GM23338 (cell line): ENCODE measurements around the gene DIPK1A. TPM values are rescaled to one million over a fixed set of nuclear protein-coding genes. Genes with fewer than 3 reads are reported as not detected.

Experiments used
- ATAC-seq: fragments of 200-7000 bp; cut with Tn5 transposase; 3 replicates; pipeline ENCODE4 v1.9.1; 2020
- DNase-seq: peaks from one replicate; pipeline ENCODE4 v3.0.0-alpha.2; 2015; ENCODE audit warnings: low spot score
- H2AFZ ChIP-seq: fragments of 200-600 bp; sonication (generic); 2 replicates; pipeline ENCODE4 v1.8.0; 2016; ENCODE audit warnings: antibody characterized with exemption, mild to moderate bottlenecking, moderate library complexity
- H3F3A ChIP-seq: fragments of 200-600 bp; sonication (generic); replicated peaks from 2 replicates; pipeline ENCODE4 v1.8.0; 2017; ENCODE audit warnings: antibody characterized with exemption, mixed run types, low read depth
- H3K27ac ChIP-seq: fragments of 200-600 bp; sonication (generic); 2 replicates; pipeline ENCODE4 v1.6.1; 2016; ENCODE audit warnings: low read depth
- H3K27me3 ChIP-seq: fragments of 200-600 bp; sonication (generic); 2 replicates; pipeline ENCODE4 v1.8.0; 2016; ENCODE audit warnings: mild to moderate bottlenecking, mixed run types, moderate library complexity; ENCODE audit not compliant: insufficient read depth
- H3K36me3 ChIP-seq: fragments of 200-600 bp; sonication (generic); 2 replicates; pipeline ENCODE4 v1.8.0; 2016; ENCODE audit warnings: mild to moderate bottlenecking; ENCODE audit not compliant: insufficient read depth
- H3K4me1 ChIP-seq: fragments of 200-600 bp; sonication (generic); 2 replicates; pipeline ENCODE4 v1.8.0; 2016; ENCODE audit warnings: mild to moderate bottlenecking, moderate library complexity; ENCODE audit not compliant: insufficient read depth
- H3K4me2 ChIP-seq: fragments of 200-600 bp; sonication (generic); 2 replicates; pipeline ENCODE4 v1.7.1; 2017; ENCODE audit warnings: mixed run types
- H3K4me3 ChIP-seq: fragments of 200-600 bp; sonication (generic); 2 replicates; pipeline ENCODE4 v1.6.1; 2016; ENCODE audit warnings: mixed run types
- H3K79me2 ChIP-seq: fragments of 200-600 bp; sonication (generic); replicated peaks from 2 replicates; pipeline ENCODE4 v1.8.0; 2017; ENCODE audit warnings: mild to moderate bottlenecking; ENCODE audit not compliant: insufficient read depth
- H3K9me2 ChIP-seq: fragments of 200-600 bp; sonication (generic); 2 replicates; pipeline ENCODE4 v1.8.0; 2017; ENCODE audit not compliant: insufficient read depth
- H4K20me1 ChIP-seq: fragments of 200-600 bp; sonication (generic); replicated peaks from 2 replicates; pipeline ENCODE4 v1.8.0; 2017; ENCODE audit warnings: mild to moderate bottlenecking; ENCODE audit not compliant: insufficient read depth
- H3K27ac Mint-ChIP-seq: 2 replicates; pipeline ENCODE4 v1.8.0; 2020; ENCODE audit warnings: inconsistent platforms, mild to moderate bottlenecking, moderate library complexity, mixed read lengths
- H3K27me3 Mint-ChIP-seq: 3 replicates; pipeline ENCODE4 v1.8.0; 2022; ENCODE audit warnings: low read depth, mild to moderate bottlenecking, moderate library complexity, mixed read lengths, inconsistent platforms; ENCODE audit not compliant: insufficient read depth, poor library complexity
- H3K36me3 Mint-ChIP-seq: 3 replicates; pipeline ENCODE4 v1.8.0; 2021; ENCODE audit warnings: low read depth, mild to moderate bottlenecking, inconsistent platforms, moderate library complexity, mixed read lengths
- H3K4me1 Mint-ChIP-seq: 3 replicates; pipeline ENCODE4 v1.8.0; 2020; ENCODE audit warnings: mild to moderate bottlenecking, inconsistent platforms, mixed read lengths
- H3K4me3 Mint-ChIP-seq: 3 replicates; pipeline ENCODE4 v1.8.0; 2021; ENCODE audit warnings: moderate library complexity, mild to moderate bottlenecking, inconsistent platforms, mixed read lengths
- H3K9me3 Mint-ChIP-seq: 3 replicates; pipeline ENCODE4 v1.8.0; 2020; ENCODE audit warnings: moderate library complexity, mild to moderate bottlenecking, inconsistent platforms, mixed read lengths
- CREB1 ChIP-seq: fragments of 250-450 bp; sonication (Bioruptor Pico); IDR thresholded peaks from 2 replicates; pipeline ENCODE4 v1.5.0; 2020; ENCODE audit warnings: low read depth, mild to moderate bottlenecking, moderate library complexity
- EZH2 ChIP-seq: fragments of 200-600 bp; sonication (generic); IDR thresholded peaks from one replicate; pipeline ENCODE4 v1.8.0; 2017; ENCODE audit warnings: antibody characterized with exemption, mild to moderate bottlenecking, low read depth; ENCODE audit not compliant: unreplicated experiment
- EZH2phosphoT487 ChIP-seq: fragments of 200-600 bp; sonication (generic); IDR thresholded peaks from one replicate; pipeline ENCODE4 v1.8.1; 2018; ENCODE audit warnings: antibody characterized with exemption; ENCODE audit not compliant: unreplicated experiment
- JUNB ChIP-seq: IDR thresholded peaks from one replicate; pipeline ENCODE4 v1.6.1; 2016; ENCODE audit warnings: antibody characterized with exemption; ENCODE audit not compliant: unreplicated experiment
- NANOG ChIP-seq: IDR thresholded peaks from 2 replicates; pipeline ENCODE4 v1.6.1; 2016; ENCODE audit warnings: antibody characterized with exemption, borderline replicate concordance
- POLR2AphosphoS5 ChIP-seq: IDR thresholded peaks from 2 replicates; pipeline ENCODE4 v1.6.1; 2016; ENCODE audit warnings: antibody characterized with exemption, low read depth
- STAT1 ChIP-seq: IDR thresholded peaks from one replicate; pipeline ENCODE4 v1.6.1; 2016; ENCODE audit warnings: antibody characterized with exemption; ENCODE audit not compliant: unreplicated experiment
- polyA plus RNA-seq: library from polyadenylated mRNA; unstranded; fragments of >200 nt; fragmentation: Nextera tagmentation; extraction: Ambion mirVana; gene quantifications from 2 replicates; pipeline ENCODE4 v1.2.1, GENCODE V29; 2016
- total RNA-seq: library from RNA; depleted of rRNA; stranded (reverse); fragments of >200 nt; shearing (Covaris generic); gene quantifications from 2 replicates; pipeline ENCODE4 v1.2.3, GENCODE V29; 2014
- TF ChIP-seq, protein P1 (sequence below): IDR thresholded peaks from 2 replicates; pipeline ENCODE4 v1.6.1; 2016; ENCODE audit warnings: antibody characterized with exemption
- TF ChIP-seq, protein P2 (sequence below): IDR thresholded peaks from one replicate; pipeline ENCODE4 v1.6.1; 2018; ENCODE audit warnings: antibody characterized with exemption; ENCODE audit not compliant: unreplicated experiment
- TF ChIP-seq, protein P3 (sequence below): fragments of 250-450 bp; sonication (Bioruptor Pico); IDR thresholded peaks from 2 replicates; pipeline ENCODE4 v1.5.0; 2020; ENCODE audit warnings: mild to moderate bottlenecking, moderate library complexity

DIPK1A gene
- total and polyA plus RNA-seq, 2 experiments from 2014 or later: 4.8 to 6.1 TPM

DNA sequence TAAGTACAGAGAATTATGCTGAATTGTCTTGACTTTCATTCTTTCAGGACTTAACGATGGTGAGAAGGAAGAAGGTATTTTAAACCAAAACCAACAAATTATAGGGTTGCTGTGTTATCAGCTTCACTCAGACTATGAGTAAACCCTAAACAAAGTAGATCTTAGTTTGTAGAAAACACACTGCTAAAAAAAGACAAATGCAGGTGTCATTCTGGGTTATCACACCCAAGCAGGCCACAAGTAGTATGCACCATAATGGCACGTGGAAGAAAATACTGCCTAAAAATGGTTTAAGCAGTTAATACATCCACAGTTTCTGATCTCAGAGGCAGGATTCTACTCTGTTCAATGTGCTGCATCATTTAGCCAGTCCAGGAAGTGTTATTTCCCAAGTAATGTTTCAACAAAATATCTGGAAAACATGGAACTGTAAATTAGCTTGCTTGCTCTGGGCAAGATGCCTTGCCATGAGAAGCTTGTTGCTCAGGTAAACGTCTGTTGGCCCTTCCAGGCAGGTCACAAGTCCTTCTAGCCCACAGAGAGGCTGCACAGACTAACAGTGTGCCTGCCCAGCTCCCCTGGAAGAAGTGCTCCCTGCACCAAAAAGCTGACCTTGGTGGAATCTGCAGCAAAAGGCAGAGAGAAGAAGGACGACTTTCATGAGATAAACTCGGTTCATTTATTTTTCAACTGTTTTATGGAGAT is 4.1 kb downstream of the DIPK1A start:
- H3K4me3 ChIP-seq: no peak overlapping the region
- ATAC-seq (no peak), DNase-seq (no peak)
- no peaks in the 10 kb centered on the region for H3K9me2 ChIP-seq
- H3K4me1 ChIP-seq: 0 out of 2 replicates have a peak, but pooled peaks cover 5% of the 10 kb centered on the region
- no peak overlapping the region for H3K4me3 Mint-ChIP-seq
- no peak overlapping the region for H3K27ac Mint-ChIP-seq
- no peak overlapping the region for H2AFZ ChIP-seq
- H3K27me3 Mint-ChIP-seq: peaks cover 8% of the 10 kb centered on the region
- peaks cover 7% of the 10 kb centered on the region; the same call in 2 of the 3 replicates for H3K4me1 Mint-ChIP-seq
- TF ChIP-seq CREB1 (CRISPR knock-in tag) (no peak), POLR2AphosphoS5 (no peak), EZH2phosphoT487 (no peak), EZH2 (no peak), NANOG (no peak), JUNB (no peak), STAT1 (no peak)
- TF ChIP-seq, protein P1, sequence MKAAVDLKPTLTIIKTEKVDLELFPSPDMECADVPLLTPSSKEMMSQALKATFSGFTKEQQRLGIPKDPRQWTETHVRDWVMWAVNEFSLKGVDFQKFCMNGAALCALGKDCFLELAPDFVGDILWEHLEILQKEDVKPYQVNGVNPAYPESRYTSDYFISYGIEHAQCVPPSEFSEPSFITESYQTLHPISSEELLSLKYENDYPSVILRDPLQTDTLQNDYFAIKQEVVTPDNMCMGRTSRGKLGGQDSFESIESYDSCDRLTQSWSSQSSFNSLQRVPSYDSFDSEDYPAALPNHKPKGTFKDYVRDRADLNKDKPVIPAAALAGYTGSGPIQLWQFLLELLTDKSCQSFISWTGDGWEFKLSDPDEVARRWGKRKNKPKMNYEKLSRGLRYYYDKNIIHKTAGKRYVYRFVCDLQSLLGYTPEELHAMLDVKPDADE: no peak
- TF ChIP-seq, protein P2, sequence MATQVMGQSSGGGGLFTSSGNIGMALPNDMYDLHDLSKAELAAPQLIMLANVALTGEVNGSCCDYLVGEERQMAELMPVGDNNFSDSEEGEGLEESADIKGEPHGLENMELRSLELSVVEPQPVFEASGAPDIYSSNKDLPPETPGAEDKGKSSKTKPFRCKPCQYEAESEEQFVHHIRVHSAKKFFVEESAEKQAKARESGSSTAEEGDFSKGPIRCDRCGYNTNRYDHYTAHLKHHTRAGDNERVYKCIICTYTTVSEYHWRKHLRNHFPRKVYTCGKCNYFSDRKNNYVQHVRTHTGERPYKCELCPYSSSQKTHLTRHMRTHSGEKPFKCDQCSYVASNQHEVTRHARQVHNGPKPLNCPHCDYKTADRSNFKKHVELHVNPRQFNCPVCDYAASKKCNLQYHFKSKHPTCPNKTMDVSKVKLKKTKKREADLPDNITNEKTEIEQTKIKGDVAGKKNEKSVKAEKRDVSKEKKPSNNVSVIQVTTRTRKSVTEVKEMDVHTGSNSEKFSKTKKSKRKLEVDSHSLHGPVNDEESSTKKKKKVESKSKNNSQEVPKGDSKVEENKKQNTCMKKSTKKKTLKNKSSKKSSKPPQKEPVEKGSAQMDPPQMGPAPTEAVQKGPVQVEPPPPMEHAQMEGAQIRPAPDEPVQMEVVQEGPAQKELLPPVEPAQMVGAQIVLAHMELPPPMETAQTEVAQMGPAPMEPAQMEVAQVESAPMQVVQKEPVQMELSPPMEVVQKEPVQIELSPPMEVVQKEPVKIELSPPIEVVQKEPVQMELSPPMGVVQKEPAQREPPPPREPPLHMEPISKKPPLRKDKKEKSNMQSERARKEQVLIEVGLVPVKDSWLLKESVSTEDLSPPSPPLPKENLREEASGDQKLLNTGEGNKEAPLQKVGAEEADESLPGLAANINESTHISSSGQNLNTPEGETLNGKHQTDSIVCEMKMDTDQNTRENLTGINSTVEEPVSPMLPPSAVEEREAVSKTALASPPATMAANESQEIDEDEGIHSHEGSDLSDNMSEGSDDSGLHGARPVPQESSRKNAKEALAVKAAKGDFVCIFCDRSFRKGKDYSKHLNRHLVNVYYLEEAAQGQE: no peak
- TF ChIP-seq, protein P3, sequence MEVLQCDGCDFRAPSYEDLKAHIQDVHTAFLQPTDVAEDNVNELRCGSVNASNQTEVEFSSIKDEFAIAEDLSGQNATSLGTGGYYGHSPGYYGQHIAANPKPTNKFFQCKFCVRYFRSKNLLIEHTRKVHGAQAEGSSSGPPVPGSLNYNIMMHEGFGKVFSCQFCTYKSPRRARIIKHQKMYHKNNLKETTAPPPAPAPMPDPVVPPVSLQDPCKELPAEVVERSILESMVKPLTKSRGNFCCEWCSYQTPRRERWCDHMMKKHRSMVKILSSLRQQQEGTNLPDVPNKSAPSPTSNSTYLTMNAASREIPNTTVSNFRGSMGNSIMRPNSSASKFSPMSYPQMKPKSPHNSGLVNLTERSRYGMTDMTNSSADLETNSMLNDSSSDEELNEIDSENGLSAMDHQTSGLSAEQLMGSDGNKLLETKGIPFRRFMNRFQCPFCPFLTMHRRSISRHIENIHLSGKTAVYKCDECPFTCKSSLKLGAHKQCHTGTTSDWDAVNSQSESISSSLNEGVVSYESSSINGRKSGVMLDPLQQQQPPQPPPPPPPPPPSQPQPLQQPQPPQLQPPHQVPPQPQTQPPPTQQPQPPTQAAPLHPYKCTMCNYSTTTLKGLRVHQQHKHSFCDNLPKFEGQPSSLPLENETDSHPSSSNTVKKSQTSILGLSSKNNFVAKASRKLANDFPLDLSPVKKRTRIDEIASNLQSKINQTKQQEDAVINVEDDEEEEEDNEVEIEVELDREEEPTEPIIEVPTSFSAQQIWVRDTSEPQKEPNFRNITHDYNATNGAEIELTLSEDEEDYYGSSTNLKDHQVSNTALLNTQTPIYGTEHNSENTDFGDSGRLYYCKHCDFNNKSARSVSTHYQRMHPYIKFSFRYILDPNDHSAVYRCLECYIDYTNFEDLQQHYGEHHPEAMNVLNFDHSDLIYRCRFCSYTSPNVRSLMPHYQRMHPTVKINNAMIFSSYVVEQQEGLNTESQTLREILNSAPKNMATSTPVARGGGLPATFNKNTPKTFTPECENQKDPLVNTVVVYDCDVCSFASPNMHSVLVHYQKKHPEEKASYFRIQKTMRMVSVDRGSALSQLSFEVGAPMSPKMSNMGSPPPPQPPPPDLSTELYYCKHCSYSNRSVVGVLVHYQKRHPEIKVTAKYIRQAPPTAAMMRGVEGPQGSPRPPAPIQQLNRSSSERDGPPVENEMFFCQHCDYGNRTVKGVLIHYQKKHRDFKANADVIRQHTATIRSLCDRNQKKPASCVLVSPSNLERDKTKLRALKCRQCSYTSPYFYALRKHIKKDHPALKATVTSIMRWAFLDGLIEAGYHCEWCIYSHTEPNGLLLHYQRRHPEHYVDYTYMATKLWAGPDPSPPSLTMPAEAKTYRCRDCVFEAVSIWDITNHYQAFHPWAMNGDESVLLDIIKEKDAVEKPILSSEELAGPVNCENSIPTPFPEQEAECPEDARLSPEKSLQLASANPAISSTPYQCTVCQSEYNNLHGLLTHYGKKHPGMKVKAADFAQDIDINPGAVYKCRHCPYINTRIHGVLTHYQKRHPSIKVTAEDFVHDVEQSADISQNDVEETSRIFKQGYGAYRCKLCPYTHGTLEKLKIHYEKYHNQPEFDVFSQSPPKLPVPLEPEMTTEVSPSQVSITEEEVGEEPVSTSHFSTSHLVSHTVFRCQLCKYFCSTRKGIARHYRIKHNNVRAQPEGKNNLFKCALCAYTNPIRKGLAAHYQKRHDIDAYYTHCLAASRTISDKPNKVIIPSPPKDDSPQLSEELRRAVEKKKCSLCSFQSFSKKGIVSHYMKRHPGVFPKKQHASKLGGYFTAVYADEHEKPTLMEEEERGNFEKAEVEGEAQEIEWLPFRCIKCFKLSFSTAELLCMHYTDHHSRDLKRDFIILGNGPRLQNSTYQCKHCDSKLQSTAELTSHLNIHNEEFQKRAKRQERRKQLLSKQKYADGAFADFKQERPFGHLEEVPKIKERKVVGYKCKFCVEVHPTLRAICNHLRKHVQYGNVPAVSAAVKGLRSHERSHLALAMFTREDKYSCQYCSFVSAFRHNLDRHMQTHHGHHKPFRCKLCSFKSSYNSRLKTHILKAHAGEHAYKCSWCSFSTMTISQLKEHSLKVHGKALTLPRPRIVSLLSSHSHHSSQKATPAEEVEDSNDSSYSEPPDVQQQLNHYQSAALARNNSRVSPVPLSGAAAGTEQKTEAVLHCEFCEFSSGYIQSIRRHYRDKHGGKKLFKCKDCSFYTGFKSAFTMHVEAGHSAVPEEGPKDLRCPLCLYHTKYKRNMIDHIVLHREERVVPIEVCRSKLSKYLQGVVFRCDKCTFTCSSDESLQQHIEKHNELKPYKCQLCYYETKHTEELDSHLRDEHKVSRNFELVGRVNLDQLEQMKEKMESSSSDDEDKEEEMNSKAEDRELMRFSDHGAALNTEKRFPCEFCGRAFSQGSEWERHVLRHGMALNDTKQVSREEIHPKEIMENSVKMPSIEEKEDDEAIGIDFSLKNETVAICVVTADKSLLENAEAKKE: no peak
- peaks cover 6% of the 10 kb centered on the region for H3K27me3 ChIP-seq
- no peaks in the 10 kb centered on the region for H3K9me3 Mint-ChIP-seq
- no peaks in the 10 kb centered on the region for H3F3A ChIP-seq
- H3K27ac ChIP-seq: no peak overlapping the region
- no peaks in the 10 kb centered on the region; the same call in none of the 2 replicates for H3K79me2 ChIP-seq
- no peaks in the 10 kb centered on the region for H3K36me3 ChIP-seq
- H4K20me1 ChIP-seq: no peaks in the 10 kb centered on the region; the same call in 1 of the 2 replicates
- no peaks in the 10 kb centered on the region for H3K36me3 Mint-ChIP-seq
- no peak overlapping the region for H3K4me2 ChIP-seq
